GM19238 (cell line): ENCODE measurements around the gene TRIM72.
"Not testable (repeated sequence)": the region's sequence is repeated elsewhere in the genome, so short reads cannot be mapped to it uniquely, and the experiment has no call there.

ENCODE experiments used
- DNase-seq: peaks from one replicate; pipeline ENCODE4 v3.0.0; 2011; ENCODE audit warnings: low spot score; ENCODE audit not compliant: insufficient read length

Gene TRIM72

DNA sequence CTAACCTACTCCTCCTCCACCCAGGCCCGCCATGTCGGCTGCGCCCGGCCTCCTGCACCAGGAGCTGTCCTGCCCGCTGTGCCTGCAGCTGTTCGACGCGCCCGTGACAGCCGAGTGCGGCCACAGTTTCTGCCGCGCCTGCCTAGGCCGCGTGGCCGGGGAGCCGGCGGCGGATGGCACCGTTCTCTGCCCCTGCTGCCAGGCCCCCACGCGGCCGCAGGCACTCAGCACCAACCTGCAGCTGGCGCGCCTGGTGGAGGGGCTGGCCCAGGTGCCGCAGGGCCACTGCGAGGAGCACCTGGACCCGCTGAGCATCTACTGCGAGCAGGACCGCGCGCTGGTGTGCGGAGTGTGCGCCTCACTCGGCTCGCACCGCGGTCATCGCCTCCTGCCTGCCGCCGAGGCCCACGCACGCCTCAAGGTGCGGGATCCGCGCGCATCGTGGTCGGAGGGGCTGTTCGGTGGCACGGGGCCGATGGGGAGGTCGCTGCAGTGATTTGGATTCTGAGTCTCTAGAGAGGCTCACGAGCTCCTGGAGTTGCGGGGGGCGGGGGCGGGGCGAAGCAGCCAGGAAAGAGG is 878 bp downstream of the TRIM72 start:
- DNase-seq: no peak

DNA sequence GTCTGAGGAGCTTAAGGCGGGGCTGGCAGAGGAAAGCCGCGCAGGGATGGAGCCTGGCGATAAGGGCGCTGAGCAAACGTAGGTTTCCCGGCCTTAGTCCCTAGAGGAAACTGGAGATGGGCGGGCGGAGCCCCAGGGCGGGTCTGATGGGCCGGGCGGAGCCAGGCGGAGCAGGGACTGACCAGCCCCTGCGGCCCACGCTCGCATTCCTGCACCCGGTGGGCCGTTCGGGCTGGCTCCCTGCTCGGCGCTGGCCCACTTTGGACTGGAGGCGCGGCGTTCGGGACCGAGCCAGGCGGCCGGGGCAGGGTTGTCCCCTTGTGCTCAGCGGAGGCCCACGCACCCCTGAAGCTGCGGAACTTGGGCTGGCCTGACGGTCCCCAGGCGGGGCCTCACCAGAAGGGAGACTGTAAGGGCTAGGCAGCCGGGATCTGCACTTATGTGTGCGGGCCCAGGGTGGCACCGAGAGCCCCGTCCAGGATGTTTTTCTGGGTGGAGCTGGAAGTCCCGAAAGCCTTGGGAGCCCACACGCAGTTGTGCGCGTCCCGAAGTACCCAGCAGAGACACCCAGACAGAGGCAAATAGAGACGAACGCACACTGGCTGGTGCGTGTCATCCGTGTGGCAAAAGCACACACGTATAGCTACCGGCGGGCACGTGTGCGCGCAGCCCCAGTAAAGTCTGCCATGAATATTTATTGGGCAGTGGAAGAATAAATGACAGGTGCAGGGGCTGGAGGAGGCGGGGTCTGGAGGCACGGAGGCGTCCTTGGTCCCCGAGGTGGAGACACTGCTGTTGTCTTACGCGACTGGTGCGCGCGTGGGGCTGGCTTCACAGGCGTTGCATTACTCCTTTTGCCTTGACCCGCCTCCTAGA is 1.6 kb downstream of the TRIM72 start:
- no peak for DNase-seq

DNA sequence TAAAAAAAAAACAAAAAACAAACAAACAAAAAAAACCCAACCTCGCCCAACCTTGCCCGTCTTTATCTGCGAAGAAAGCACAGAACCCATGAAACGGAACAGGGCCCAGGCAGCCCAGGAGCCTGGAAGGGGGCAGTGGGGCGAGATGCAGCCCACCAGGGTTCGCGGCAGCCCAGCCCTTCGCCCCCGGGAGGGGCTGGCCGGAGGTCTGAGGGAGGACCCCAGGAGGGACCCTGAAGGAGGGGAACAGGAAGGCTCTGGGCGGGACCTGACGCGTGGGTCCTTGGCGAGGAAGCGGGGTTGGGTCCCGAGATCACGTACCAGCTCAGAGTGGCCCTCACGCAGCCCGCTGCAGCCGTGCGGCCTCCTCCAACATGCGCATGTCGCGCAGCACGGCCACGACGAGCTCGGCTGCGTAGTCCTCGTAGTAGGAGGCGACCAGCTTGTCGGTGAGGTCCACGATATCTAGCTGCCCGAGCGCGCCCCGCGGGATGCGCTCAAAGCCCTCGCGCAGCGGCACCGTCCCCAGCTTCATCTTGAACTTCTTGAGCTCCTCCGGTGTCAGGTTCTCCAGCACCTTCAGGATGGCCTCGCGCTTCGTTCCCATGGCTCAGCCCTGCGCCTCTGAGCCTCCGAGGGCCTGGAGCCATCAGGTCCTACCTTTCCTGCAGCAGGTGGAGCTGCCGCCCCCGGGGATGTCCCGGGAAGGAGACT is 2.7 kb downstream of the TRIM72 start, which contains the start of gene PYDC1:
TSS of gene PYDC1 (minus strand) at position 714 of the 714 bp plus-strand sequence. CDS start at position 607, 107 bp downstream.
- DNase-seq: no peak

DNA sequence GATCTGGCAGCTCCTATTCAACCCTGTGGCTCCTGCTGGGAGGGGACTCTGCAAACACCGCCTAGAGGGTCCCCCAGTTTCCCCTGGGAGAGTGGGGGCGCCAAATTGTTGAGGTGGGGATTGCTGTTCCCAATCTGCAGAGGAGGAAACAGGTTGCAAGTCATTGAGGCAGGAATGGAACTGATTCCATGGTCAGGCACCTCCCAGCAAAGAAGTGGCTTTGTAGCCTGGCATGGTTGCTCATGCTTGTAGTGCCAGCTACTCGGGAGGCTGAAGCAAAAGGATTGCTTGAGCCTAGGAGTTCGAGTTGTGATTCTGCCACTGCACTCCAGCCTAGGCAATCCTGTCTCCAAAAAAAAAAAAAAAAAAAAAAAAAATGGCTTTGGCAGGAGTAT is 3.2 kb downstream of the TRIM72 start:
- DNase-seq: no peak

DNA sequence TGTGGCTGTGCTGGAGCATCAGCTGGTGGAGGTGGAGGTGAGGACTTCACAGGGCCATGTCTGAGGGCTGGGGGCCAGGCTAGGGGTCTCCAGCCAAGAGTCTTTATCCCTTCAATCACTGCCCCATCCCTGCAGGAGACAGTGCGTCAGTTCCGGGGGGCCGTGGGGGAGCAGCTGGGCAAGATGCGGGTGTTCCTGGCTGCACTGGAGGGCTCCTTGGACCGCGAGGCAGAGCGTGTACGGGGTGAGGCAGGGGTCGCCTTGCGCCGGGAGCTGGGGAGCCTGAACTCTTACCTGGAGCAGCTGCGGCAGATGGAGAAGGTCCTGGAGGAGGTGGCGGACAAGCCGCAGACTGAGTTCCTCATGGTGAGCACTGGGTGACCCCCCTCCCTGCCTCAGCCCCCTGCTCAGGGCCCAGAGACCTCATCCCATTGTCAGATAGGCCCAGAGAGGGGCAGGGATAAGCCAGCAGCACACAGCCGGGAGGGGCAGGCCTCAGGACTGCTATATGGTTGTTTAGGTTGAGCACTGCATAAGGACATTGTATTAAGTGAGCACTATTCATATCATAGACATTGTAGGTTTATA is 5.3 kb downstream of the TRIM72 start:
- no peak for DNase-seq

DNA sequence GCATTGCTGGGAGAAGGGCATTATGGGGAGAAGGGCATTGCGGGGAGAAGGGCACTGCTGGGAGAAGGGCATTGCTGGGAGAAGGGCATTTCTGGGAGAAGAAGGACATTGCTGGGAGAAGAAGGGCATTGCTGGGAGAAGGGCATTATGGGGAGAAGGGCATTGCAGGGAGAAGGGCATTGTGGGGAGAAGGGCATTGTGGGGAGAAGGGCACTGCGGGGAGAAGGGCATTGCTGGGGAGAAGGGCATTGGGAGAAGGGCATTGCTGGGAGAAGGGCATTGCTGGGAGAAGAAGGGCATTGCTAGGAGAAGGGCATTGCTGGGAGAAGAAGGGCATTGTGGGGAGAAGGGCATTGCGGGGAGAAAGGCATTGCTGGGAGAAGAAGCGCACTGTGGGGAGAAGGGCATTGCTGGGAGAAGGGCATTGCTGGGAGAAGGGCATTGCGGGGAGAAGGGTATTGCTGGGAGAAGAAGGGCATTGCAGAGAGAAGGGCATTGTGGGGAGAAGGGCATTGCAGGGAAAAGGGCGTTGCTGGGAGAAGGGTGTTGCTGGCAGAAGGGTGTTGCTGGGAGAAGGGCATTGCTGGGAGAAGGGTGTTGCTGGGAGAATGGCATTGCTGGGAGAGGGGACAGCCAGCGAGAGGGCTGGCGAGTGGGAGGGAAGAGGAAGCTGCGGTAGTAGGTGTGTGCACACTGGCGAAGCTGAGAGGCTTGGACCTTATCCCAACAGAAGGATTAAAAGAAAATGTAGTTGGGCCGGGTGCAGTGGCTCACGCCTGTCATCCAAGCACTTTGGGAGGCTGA is 7.6 kb downstream of the TRIM72 start:
- no peak for DNase-seq

DNA sequence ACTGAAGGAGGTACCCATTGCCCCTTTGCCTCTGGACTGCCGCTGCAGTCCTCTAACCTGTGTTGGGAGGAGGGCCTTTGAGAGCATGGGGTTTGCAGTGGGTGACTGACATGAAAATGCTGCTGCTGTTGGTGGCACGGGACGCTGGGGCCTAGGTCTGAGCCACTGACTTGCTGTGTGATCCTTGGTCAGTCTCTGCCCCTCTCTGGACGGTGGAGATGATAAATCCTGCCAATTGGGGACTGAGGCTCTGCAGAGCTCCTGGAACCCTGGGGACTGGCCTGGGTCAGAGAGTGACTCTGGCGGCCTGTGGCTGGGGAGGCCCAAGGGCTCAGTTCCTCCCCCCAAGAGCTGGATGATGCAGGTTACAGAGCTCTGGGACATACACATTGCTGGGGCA is 9.1 kb downstream of the TRIM72 start:
- DNase-seq: no peak

DNA sequence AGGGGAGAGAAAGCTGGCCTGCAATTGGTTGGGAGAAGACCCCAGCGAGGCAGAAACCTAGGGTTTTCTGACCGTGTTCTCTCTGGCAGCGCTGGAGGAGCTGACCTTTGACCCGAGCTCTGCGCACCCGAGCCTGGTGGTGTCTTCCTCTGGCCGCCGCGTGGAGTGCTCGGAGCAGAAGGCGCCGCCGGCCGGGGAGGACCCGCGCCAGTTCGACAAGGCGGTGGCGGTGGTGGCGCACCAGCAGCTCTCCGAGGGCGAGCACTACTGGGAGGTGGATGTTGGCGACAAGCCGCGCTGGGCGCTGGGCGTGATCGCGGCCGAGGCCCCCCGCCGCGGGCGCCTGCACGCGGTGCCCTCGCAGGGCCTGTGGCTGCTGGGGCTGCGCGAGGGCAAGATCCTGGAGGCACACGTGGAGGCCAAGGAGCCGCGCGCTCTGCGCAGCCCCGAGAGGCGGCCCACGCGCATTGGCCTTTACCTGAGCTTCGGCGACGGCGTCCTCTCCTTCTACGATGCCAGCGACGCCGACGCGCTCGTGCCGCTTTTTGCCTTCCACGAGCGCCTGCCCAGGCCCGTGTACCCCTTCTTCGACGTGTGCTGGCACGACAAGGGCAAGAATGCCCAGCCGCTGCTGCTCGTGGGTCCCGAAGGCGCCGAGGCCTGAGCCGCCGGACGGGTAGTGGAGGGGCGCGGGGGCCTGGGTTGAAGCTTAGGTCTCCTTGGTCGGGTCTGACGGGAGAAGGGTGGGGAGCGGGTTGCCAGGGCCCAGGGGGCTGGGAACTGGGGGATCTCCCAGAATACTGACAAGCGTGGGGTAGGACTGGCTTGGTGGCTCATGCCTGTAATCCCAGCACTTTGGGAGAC is 10.4 kb downstream of the TRIM72 start:
- DNase-seq: no peak

DNA sequence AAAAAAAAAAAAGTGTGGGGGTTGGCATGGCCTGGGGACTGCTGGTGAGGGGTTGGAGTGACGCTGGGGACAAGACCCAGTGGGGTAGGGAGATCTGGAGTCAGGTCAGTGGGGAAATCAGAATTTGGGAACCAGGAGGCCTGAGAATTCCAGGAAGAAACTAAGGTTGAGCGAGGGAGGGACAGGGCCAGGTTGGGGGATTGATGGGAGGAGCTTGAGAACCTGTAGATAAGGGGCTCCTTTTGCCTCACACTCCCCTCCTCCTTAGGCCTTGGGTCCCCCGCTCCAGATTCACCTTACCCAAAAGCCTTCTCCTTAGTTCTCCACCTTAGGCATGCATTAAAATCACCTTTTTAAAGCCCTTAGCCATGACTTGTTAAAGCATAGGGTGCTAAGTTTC is 11.3 kb downstream of the TRIM72 start:
- DNase-seq: no peak

DNA sequence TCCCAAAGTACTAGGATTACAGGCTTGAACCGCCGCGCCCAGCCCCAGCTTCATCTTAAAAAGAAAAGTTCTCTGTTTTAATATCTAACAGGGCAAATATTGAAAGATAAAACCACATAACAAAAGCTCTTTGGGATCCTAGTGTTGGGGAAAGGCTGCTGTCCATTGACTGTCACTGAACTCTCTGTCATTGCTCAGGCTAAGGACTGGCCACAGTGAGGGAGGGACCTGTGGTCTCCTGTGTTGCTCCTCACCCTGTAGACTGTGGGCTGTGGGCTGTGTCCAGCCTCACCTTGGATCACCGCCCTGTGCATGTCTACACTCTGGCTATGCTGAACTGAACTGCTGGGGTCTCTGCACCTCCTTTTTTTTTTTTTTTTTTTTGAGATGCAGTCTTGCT is 14.3 kb downstream of the TRIM72 start:
- no peak for DNase-seq

DNA sequence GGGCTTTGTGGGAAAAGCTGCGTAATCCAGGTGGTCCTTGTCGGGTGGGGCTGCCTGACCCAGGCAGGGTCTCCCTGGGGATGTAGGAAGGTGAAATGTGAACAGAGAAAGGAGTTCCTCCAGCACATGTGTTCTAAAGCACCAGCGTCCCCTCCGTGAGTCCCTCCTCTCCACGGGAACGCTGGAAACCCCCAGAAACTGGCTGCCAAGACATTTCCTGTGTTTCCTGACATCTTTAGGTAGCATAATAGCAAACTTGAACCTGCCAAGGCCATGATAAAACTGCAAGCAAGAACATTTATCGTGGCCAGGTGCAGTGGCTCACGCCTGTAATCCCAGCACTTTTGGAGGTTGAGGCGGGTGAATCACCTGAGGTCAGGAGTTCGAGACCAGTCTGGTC is 15.6 kb downstream of the TRIM72 start:
- DNase-seq: no peak

DNA sequence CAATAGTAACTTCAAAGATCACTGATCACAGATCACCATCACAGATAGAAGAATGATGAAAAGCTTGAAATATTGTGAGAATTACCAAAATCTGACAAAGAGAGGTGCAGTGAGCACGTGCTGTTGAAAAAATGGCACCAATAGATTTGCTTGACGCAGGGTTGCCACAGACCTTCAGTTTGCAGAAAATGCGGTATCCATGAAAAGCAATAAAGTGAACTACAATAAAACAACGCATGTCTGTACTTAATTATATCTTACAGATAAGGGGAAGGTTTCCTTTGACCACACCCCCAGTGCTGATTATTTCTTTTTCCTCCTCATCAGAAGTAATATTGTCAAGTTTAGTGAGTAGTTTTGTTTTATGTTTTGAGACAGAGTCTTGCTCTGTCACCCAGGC is 24.1 kb downstream of the TRIM72 start:
- no peak for DNase-seq

DNA sequence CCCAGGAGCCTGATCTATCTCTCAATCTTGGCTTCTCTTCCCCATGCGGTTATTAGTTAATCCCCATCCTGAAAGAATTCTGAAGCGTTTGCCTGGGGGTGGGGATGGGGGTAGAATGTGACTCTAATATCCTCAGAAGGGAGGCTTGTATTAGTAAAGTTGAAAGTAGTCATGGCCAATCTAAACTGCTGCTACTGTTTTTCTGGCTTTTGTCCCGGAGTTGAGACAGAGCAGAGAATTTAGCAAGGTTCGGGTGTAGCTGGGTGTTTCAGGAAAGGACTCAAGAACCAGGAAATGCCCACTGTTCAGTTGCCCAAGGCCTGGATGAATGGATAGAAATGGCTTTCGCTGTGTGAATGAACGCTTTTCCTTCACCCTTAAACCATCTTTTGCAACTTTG is 28.3 kb downstream of the TRIM72 start:
- DNase-seq: no peak

DNA sequence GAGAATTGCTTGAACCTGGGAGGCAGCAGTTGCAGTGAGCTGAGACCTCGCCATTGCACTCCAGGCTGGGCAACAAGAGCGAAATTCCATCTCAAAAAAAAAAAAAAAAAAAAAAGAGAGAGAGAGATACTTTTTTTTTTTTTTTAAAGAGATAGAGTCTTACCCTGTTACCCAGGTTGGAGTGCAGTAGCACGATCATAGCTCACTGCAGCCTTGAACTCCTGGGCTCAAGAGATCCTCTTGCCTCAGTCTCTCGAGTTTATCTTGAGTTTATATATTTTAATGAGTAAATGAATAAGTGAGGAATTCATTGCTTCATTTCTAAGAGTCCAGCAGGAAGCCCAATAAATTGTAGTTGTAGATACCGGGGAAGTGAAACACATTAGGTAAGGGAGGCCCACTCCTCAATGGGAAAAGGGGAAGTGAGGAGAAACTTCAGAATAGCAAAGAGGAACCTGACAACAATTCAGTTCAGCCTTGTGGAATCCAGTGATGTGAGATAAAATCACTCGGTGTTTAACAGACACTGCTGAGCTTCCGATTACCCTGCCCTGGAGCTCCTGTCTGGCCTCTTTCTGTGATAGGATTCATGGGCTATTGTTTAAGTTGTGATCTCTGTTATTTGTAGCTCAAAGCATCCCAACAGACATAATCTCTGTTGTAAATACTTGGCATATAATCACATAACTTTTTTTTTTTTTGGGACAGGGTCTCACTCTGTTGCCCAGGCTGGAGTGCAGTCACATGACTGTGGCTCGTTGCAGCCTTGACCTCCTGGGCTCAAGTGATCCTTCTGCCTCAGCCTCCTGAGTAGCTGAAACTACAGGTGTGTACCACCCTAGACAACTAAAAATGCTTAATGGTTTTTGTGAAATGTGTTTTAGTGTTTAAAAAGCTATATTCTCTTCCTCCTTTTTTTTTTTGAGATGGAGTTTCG is 30.1 kb downstream of the TRIM72 start:
- no peak for DNase-seq

DNA sequence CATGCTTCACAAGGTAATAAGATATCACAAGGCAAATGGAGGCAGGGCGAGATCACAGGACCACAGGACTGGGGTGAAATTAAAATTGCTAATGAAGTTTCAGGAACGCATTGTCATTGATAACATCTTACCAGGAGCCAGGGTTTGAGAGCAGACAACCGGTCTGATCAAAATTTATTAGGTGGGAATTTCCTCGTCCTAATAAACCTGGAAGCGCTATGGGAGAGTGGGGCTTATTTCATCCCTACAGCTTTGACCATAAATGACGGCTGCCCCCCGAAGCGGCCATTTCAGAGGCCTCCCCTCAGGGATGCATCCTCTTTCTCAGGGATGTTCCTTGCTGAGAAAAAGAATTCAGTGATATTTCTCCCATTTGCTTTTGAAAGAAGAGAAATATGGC is 31.7 kb downstream of the TRIM72 start:
- not testable (repeated sequence) for DNase-seq

DNA sequence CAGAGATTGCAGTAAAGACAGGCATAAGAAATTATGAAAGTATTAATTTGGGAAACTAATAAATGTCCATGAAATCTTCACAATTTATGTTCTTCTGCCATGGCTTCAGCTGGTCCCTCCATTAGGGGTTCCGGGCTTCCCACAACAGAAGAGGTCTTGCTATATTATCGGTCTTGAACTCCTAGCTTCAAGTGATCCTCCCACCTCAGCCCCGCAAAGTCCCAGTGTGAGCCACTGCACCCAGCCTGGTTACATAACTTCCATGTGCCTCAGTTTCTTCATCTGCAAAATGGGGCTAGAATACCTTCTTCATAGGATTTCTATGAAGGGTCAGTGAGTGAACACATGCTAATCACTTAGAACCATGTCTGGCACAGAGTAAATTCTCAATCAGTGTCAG is 32.4 kb downstream of the TRIM72 start:
- DNase-seq: no peak

DNA sequence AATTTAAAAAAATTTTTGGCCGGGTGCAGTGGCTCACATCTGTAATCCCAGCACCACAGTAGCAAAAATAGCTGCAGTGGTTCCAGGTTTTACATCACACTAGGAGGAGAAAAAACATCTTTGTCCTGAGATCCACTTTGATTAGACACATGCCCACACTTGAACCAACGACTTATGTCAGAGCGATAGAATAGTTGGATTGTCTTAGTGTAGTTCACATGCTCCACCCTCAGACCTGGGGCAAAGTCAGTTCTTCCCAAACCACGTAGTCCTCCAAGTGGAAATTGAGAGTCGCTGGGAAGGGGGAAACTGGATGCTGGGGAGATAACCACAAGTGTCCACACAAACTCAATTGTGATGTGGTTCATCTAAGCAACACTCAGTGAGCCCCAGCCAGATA is 34.4 kb downstream of the TRIM72 start:
- DNase-seq: no peak

DNA sequence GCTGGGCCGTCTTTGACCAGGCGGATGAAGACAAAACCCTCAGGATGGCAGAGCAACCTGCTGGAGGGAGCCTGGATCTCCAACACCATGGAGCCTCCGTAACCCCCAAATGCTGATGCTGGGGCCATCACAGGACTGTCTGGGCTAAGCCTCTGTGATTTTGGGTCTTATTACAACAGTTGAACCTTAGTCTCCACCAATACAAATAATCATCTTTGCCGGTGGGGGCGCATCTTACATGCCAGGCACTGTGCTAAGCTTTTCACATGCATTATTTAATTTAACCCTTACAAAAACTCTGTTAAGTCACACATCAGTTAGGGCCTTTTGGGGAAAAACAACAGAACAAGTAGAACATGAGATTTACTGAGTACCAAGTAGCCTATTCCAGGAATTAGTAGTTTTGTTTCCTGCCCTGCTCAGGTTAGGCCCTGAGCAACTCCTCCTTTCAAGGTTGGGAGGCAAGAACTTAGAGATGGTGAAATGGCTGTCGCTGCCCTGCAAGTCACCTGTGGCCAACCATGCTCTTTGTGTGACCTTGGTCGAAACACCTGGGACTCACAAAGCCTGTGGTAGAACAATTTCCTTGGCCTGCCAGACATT is 37.0 kb downstream of the TRIM72 start:
- DNase-seq: no peak

DNA sequence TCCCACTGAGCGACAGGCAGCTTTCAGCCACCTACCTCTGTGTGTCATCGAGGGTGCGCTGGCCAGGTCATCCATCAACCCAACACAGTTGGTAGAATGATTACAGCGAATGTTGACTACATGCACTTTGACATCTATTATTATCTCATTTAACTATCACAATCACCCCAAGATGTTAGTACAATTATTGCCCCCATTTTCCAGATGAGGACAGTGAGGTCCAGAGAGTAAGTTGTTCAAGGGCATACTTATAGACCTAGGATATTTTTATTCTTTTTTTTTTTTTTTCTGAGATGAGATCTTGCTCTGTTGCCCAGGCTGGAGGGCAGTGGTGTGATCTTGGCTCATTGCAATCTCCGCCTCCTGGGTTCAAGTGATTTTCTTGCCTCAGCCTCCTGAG is 37.5 kb downstream of the TRIM72 start:
- no peak for DNase-seq
